HG02571 (cell line): Measurements from ENCODE around the gene SLC5A2.
"Not testable (repeated sequence)": the region's sequence is repeated elsewhere in the genome, so short reads cannot be mapped to it uniquely, and the experiment has no call there.

Experiments used
- ATAC-seq: cut with Tn5 transposase; IDR thresholded peaks from one replicate; pipeline ENCODE4 v1.9.1; 2021; ENCODE audit warnings: mild to moderate bottlenecking, moderate library complexity; ENCODE audit not compliant: unreplicated experiment

SLC5A2 gene

GRCh38 chr16:31525113-31525512 lies 42.2 kb downstream of the SLC5A2 start:
- no peak for ATAC-seq

GRCh38 chr16:31527734-31528274 lies 44.9 kb downstream of the SLC5A2 start, which contains the start of gene AHSP:
Gene AHSP (plus strand): TSS chr16:31527900. CDS start chr16:31528140, 240 bp downstream.
- no peak for ATAC-seq

GRCh38 chr16:31528523-31529107 lies 45.7 kb downstream of the SLC5A2 start:
- ATAC-seq = no peak

GRCh38 chr16:31529108-31529936 lies 46.4 kb downstream of the SLC5A2 start:
- ATAC-seq = no peak

- ATAC-seq = no peak
Observed at GRCh38 chr16:31529937-31530312, 47.0 kb downstream of the SLC5A2 start.

GRCh38 chr16:31530405-31530804 lies 47.5 kb downstream of the SLC5A2 start:
- no peak for ATAC-seq

- ATAC-seq = no peak
Observed at GRCh38 chr16:31531096-31531495, 48.2 kb downstream of the SLC5A2 start.

GRCh38 chr16:31532120-31532519 lies 49.2 kb downstream of the SLC5A2 start:
- no peak for ATAC-seq

GRCh38 chr16:31532896-31533295 lies 50.0 kb downstream of the SLC5A2 start:
- no peak for ATAC-seq

- ATAC-seq = no peak
Observed at GRCh38 chr16:31535737-31536136, 52.8 kb downstream of the SLC5A2 start.

GRCh38 chr16:31536804-31537361 lies 54.0 kb downstream of the SLC5A2 start:
- ATAC-seq = no peak

- no peak for ATAC-seq
Observed at GRCh38 chr16:31537362-31538242, 54.7 kb downstream of the SLC5A2 start.

- not testable (repeated sequence) for ATAC-seq
Observed at GRCh38 chr16:31538243-31538598, 55.3 kb downstream of the SLC5A2 start.

GRCh38 chr16:31539762-31540161 lies 56.8 kb downstream of the SLC5A2 start:
- ATAC-seq = not testable (repeated sequence)
